Retinal pigment epithelial cell (primary cell): Measurements from ENCODE around the gene ALK.

Source experiments
- DNase-seq: peaks from one replicate; pipeline ENCODE4 v3.0.0-alpha.2; 2010; ENCODE audit warnings: low read depth
- H3K4me3 ChIP-seq: 2 replicates; pipeline ENCODE4 v1.5.1; 2011; ENCODE audit warnings: mild to moderate bottlenecking, low read length, control low read depth, moderate library complexity
- CTCF ChIP-seq: conservative IDR thresholded peaks from 2 replicates; pipeline ENCODE4 v1.5.1; 2011; ENCODE audit warnings: low read depth, low read length, control low read depth, inconsistent platforms

ALK gene

GRCh38 chr2:29361231-29361630, 560.2 kb downstream of the ALK start:
- no peak for DNase-seq
- no peak for TF ChIP-seq CTCF
- no peak overlapping the region for H3K4me3 ChIP-seq

DNA sequence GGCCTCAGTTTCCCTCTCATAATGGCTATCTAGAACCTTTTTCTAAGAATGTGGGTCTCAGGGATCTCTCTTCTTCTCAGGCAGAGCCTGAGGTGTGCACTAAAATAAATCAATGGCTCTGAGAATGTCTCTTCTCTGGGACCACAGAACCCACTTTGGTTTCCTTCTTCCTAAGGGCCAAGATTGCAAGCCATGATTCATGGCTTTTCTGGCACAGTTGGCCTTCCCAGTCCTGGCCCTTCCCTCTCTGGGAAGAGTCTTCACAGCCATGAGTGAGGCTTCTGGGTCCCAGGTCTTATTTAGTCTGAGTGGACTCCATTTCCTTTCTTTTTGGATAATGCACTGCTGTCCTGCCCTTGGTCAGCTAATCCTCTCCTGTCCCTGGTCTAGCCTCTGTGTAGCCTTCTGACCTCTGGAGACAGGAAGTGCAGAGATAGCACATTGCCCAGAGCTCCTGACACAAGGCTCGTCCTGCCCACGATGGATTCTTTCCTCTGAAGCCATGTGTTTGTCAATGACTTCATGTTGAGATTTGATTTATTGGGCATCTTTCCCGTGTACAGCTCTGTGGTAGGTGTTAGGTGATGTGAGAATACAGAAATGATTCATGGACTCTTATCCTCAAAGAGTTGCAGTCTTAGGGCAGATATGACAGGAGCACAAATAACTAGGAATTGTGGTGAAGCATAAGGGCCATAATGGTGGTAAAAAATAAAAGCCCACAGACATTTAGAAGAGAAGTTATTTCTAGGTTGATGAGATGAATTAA, 561.2 kb downstream of the ALK start:
- no peak for DNase-seq
- H3K4me3 ChIP-seq: no peak overlapping the region
- no peak for TF ChIP-seq CTCF

- TF ChIP-seq CTCF: no peak
- DNase-seq: no peak
- H3K4me3 ChIP-seq: no peak overlapping the region
Measured at GRCh38 chr2:29353403-29353991, 567.9 kb downstream of the ALK start.

- no peak overlapping the region for H3K4me3 ChIP-seq
- no peak for DNase-seq
- TF ChIP-seq CTCF: no peak
Measured at GRCh38 chr2:29351916-29352591, 569.3 kb downstream of the ALK start.

- no peak for TF ChIP-seq CTCF
- no peak overlapping the region for H3K4me3 ChIP-seq
- no peak for DNase-seq
Measured at GRCh38 chr2:29351248-29351647, 570.1 kb downstream of the ALK start.

DNA sequence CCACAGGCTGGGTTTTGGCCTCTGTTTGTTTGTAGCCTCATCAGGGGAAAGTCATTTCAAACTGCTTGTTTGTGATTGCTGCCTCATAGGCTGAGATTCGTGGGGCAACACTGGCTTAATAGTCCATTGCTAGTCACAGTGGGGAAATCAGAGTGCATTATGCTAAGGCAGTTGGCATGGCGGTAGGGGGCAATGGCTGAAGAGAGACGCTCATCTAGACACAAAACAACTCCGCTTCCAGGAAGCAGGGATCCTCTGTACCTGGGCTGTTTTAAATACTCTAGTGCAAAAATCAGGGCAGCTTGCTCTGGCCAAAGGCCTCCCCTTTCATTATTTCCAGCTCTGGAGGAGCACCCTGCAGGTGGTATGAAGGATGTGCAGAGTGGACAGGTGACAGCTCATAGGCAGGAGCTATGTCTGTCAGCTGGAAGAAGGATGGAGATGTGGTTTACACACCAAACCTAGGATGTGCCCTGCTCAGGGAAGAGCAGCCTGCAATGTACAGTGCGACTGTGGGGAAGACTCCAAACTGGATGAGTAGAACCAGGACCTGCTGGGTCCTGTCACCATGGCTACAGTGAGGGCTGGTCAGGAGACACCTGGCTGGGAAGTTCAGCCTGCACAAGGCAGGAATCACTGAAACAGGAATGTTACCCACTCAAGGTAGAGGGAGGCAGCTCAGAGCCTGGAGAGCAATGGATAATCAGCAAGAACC, 571.9 kb downstream of the ALK start:
- H3K4me3 ChIP-seq: no peak overlapping the region
- no peak for TF ChIP-seq CTCF
- no peak for DNase-seq
